DND-41 (cell line): ENCODE results near the gene SHISA7.

Experiments used
- ATAC-seq: fragments of 200-7000 bp; cut with Tn5 transposase; 3 replicates; pipeline ENCODE4 v1.9.1; 2021; ENCODE audit warnings: low read depth; ENCODE audit not compliant: insufficient read depth
- DNase-seq: peaks from one replicate; pipeline ENCODE4 v3.0.0-alpha.2; 2020
- H2AFZ ChIP-seq: 2 replicates; pipeline ENCODE4 v1.6.0; 2012; ENCODE audit warnings: low read depth, low read length
- H3K27ac ChIP-seq: 2 replicates; pipeline ENCODE4 v1.5.1; 2012; ENCODE audit warnings: low read length, inconsistent platforms
- H3K27me3 ChIP-seq: fragments of 200-600 bp; sonication (generic); 2 replicates; pipeline ENCODE4 v1.6.0; 2012; ENCODE audit warnings: low read length, mild to moderate bottlenecking, inconsistent platforms; ENCODE audit not compliant: insufficient read depth, poor library complexity
- H3K36me3 ChIP-seq: 2 replicates; pipeline ENCODE4 v1.5.1; 2012; ENCODE audit warnings: low read length, inconsistent platforms; ENCODE audit not compliant: insufficient read depth
- H3K4me1 ChIP-seq: 2 replicates; pipeline ENCODE4 v1.5.1; 2012; ENCODE audit warnings: mild to moderate bottlenecking, low read length; ENCODE audit not compliant: insufficient read depth
- H3K4me2 ChIP-seq: 2 replicates; pipeline ENCODE4 v1.6.0; 2012; ENCODE audit warnings: mild to moderate bottlenecking, moderate library complexity, low read length, inconsistent platforms; ENCODE audit not compliant: insufficient read depth
- H3K4me3 ChIP-seq, 2 experiments: fragments of 200-600 bp in 1 of 2; shearing (Covaris generic) in 1 of 2; 2 replicates each; pipeline ENCODE4 v1.5.1; 2012 to 2016; ENCODE audit warnings: inconsistent platforms in 2 of 2, low read length in 2 of 2, mild to moderate bottlenecking in 2 of 2, low read depth in 1 of 2, moderate library complexity in 1 of 2
- H3K79me2 ChIP-seq: 2 replicates; pipeline ENCODE4 v1.6.0; 2012; ENCODE audit warnings: low read length, inconsistent platforms; ENCODE audit not compliant: insufficient read depth
- H3K9ac ChIP-seq: 2 replicates; pipeline ENCODE4 v1.6.0; 2012; ENCODE audit warnings: low read depth, mild to moderate bottlenecking, inconsistent platforms, low read length, moderate library complexity
- H3K9me3 ChIP-seq: 2 replicates; pipeline ENCODE4 v1.5.1; 2012; ENCODE audit warnings: low read length, moderate library complexity, mild to moderate bottlenecking, inconsistent platforms; ENCODE audit not compliant: insufficient read depth, severe bottlenecking
- H4K20me1 ChIP-seq: 2 replicates; pipeline ENCODE4 v1.6.0; 2012; ENCODE audit warnings: low read length; ENCODE audit not compliant: insufficient read depth
- EZH2 ChIP-seq: IDR thresholded peaks from 3 replicates; pipeline ENCODE4 v1.6.1; 2012; ENCODE audit warnings: borderline replicate concordance, low read depth, mild to moderate bottlenecking, moderate library complexity, low read length, inconsistent platforms; ENCODE audit not compliant: severe bottlenecking
- TF ChIP-seq, protein P1 (sequence below): IDR thresholded peaks from 2 replicates; pipeline ENCODE4 v1.5.1; 2012; ENCODE audit warnings: borderline replicate concordance, low read length, moderate library complexity, mild to moderate bottlenecking; ENCODE audit not compliant: poor library complexity, severe bottlenecking; ENCODE audit errors: extremely low read depth

SHISA7 gene

GRCh38 chr19:55456347-55456746, 13.2 kb upstream of the SHISA7 start:
- Histone ChIP-seq H3K9me3 (no peaks in the 10 kb centered on the region), H3K79me2 (peaks cover 32% of the 10 kb centered on the region), H3K4me1 (peaks cover 35% of the 10 kb centered on the region), H3K4me2 (no peak overlapping the region), H3K27me3 (peaks cover 10% of the 10 kb centered on the region), H3K36me3 (peaks cover 12% of the 10 kb centered on the region; the same call in 1 of the 2 replicates), H2AFZ (no peak overlapping the region), H4K20me1 (peaks cover 14% of the 10 kb centered on the region), H3K4me3 (no peak overlapping the region), H3K9ac (no peak overlapping the region), H3K27ac (no peak overlapping the region)
- no peak for ATAC-seq
- DNase-seq, result no peak
- no peak for TF ChIP-seq EZH2
- TF ChIP-seq, protein P1, sequence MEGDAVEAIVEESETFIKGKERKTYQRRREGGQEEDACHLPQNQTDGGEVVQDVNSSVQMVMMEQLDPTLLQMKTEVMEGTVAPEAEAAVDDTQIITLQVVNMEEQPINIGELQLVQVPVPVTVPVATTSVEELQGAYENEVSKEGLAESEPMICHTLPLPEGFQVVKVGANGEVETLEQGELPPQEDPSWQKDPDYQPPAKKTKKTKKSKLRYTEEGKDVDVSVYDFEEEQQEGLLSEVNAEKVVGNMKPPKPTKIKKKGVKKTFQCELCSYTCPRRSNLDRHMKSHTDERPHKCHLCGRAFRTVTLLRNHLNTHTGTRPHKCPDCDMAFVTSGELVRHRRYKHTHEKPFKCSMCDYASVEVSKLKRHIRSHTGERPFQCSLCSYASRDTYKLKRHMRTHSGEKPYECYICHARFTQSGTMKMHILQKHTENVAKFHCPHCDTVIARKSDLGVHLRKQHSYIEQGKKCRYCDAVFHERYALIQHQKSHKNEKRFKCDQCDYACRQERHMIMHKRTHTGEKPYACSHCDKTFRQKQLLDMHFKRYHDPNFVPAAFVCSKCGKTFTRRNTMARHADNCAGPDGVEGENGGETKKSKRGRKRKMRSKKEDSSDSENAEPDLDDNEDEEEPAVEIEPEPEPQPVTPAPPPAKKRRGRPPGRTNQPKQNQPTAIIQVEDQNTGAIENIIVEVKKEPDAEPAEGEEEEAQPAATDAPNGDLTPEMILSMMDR, result no peak

DNA sequence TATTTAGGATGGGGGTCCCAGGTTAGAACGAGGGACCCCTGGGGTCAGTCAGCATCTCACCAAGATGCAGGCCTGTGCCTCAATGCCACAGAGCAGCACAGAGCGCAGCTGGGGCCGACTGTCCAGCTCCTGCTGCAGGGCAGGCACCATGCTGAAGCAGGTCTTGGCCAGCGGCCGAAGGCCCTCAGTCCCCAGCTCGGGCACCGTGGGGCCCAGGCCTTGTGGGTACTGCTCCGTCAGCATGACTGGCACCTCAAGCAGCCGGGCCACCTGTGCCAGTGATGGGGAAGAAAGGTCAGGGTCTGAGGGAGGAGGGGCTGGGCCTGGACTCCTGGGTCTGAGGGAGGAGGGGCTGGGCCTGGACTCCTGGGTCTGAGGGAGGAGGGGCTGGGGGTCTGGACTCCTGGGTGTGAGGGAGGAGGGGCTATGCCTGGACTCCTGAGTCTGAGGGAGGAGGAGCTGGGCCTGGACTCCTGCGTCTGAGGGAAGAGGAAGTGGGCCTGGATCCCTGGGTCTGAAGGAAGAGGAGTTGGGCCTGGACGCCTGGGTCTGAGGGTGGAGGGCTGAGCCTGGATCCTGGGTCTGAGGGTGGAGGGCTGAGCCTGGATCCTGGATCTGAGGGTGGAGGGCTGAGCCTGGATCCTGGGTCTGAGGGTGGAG, 12.6 kb upstream of the SHISA7 start:
- peaks cover 26% of the 10 kb centered on the region for H3K79me2 ChIP-seq
- H3K4me1 ChIP-seq, result peaks cover 29% of the 10 kb centered on the region
- H3K27ac ChIP-seq, result no peak overlapping the region
- H2AFZ ChIP-seq, result no peak overlapping the region
- no peaks in the 10 kb centered on the region for H3K9me3 ChIP-seq
- H4K20me1 ChIP-seq, result peaks cover 12% of the 10 kb centered on the region
- H3K27me3 ChIP-seq, result peaks cover 16% of the 10 kb centered on the region
- H3K4me3 ChIP-seq, result no peak overlapping the region
- TF ChIP-seq, protein P1, result no peak
- no peak for TF ChIP-seq EZH2
- DNase-seq, result no peak
- H3K36me3 ChIP-seq, result peaks cover 12% of the 10 kb centered on the region; the same call in 1 of the 2 replicates
- no peak overlapping the region for H3K9ac ChIP-seq
- no peak overlapping the region for H3K4me2 ChIP-seq
- ATAC-seq, result no peak

DNA sequence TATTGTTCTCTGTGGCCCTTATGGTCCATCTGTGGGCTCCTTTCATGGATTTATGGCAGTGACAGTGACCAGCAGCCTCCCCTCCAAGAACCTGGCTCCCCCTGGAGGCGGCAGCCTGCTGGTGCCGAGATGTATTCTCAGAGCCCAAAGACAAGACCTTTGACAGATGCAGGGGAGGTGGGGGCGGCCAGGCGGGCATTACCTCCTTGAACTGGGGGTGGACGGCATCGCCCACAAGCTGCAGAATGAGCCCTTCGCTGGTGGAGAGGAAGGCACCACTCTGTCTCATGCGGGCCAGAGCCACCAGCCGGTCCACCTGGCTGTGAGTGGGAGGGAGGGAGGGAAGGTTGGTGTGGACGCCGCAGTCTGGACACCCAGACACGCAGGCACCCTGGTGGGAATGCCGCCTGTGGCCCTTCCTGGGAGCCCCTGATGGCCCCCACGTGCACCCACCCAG, 11.7 kb upstream of the SHISA7 start:
- Histone ChIP-seq H2AFZ (no peak overlapping the region), H3K4me1 (peaks cover 20% of the 10 kb centered on the region), H3K36me3 (peaks cover 12% of the 10 kb centered on the region; the same call in 1 of the 2 replicates), H3K27me3 (peaks cover 19% of the 10 kb centered on the region), H3K9me3 (no peaks in the 10 kb centered on the region), H3K4me2 (no peak overlapping the region), H3K9ac (no peak overlapping the region), H3K4me3 (no peak overlapping the region), H3K27ac (no peak overlapping the region), H3K79me2 (peaks cover 17% of the 10 kb centered on the region), H4K20me1 (peaks cover 10% of the 10 kb centered on the region)
- ATAC-seq (no peak), DNase-seq (peak; percentile 58)
- TF ChIP-seq, protein P1, result peak; percentile 85
- no peak for TF ChIP-seq EZH2
